ENCODE data around the gene EPHB2. TPM values are rescaled to one million over a fixed set of nuclear protein-coding genes. Genes with fewer than 3 reads are reported as not detected.

Gene EPHB2
- total and polyA plus RNA-seq, 2 of the 4 experiments (the other 2 are of a cell fraction) = 52.3 to 58.8 TPM

GRCh38 chr1:22787636-22788035 lies 77.0 kb downstream of the EPHB2 start:
- Histone ChIP-seq H3K27me3 (ENCODE audit: control insufficient read depth, insufficient read depth, low read length) (no peaks in the 10 kb centered on the region), H3K36me3 (ENCODE audit: control insufficient read depth, insufficient read depth, low read length) (peaks cover 16% of the 10 kb centered on the region), H2BK15ac (ENCODE audit: low read depth, low read length) (no peak overlapping the region), H4K20me1 (ENCODE audit: insufficient read depth, low read length) (peaks cover 40% of the 10 kb centered on the region), H3K4ac (ENCODE audit: low read depth, low read length) (no peak overlapping the region), H2BK20ac (ENCODE audit: low read depth, low read length) (no peak overlapping the region), H3K27ac (ENCODE audit: insufficient read depth, low read length) (no peak overlapping the region), H2AK9ac (replicated peaks; ENCODE audit: low read depth, low read length, poor library complexity) (no peak overlapping the region), H3K23ac (ENCODE audit: low read depth, low read length) (no peak overlapping the region), H3K9me3 (ENCODE audit: control insufficient read depth, insufficient read depth, low read length) (no peaks in the 10 kb centered on the region), H3K9ac (ENCODE audit: low read depth, low read length) (no peak overlapping the region), H3K4me2 (ENCODE audit: low read depth, low read length) (no peak overlapping the region), H3K79me1 (ENCODE audit: low read depth in 1 of 2, low read length in 2 of 2) (peaks cover 14 to 63% of the 10 kb centered on the region in 2 experiments; a peak in 3 of 4 replicates), H2AK5ac (ENCODE audit: low read depth, low read length) (no peak overlapping the region), H3K14ac (replicated peaks; ENCODE audit: low read depth, low read length) (no peak overlapping the region), H2AFZ (replicated peaks; ENCODE audit: low read length, poor library complexity) (no peak overlapping the region), H4K91ac (ENCODE audit: insufficient read depth, low read depth, low read length) (no peak overlapping the region), H2BK120ac (ENCODE audit: low read depth, low read length) (no peak overlapping the region), H3K4me1 (ENCODE audit: control insufficient read depth, insufficient read depth, low read length) (peaks cover 4% of the 10 kb centered on the region), H4K8ac (ENCODE audit: low read depth in 2 of 2, low read length in 2 of 2) (no peak overlapping the region), H3K9me1 (ENCODE audit: insufficient read depth, low read length) (peaks cover 13% of the 10 kb centered on the region), H4K5ac (ENCODE audit: low read depth, low read length) (no peak overlapping the region), H3K56ac (ENCODE audit: extremely low read depth, insufficient read depth, low read length) (no peak overlapping the region), H3K18ac (ENCODE audit: low read depth, low read length) (no peak overlapping the region), H2BK5ac (ENCODE audit: low read depth, low read length, poor library complexity, severe bottlenecking) (no peak overlapping the region), H3K4me3 (ENCODE audit: insufficient read depth, low read depth, low read length) (no peak overlapping the region)
- BruUV-seq (replicated peaks) = no TSS peak
- intact Hi-C loops (cut with micrococcal nuclease) = no loop called here
- dilution Hi-C loops (cut with HindIII; ENCODE audit: low sequenced_read_pairs, unreplicated experiment) = no loop called here
- in situ Hi-C loops (cut with MboI; ENCODE audit: low sequenced_read_pairs) = no loop called here
- DNase-seq (no peak), ATAC-seq (ENCODE audit: low read depth) (no peak)
- no CpG with 5 or more reads among the region's 2 CpGs for WGBS, 2 experiments (ENCODE audit: extremely low coverage in 2 of 2, insufficient read length in 1 of 2)
- ChIA-PET CTCF (no interaction called here), POLR2A (ENCODE audit: unreplicated experiment) (no interaction called here)
- no peak for TF ChIP-seq CHD1 (IDR thresholded peaks at IDR 0.05; ENCODE audit: low read depth, low read length)
- TF ChIP-seq MAZ (IDR thresholded peaks at IDR 0.05; ENCODE audit: borderline replicate concordance, low read depth, low read length) = no peak
- no peak for TF ChIP-seq RAD21 (IDR thresholded peaks at IDR 0.05; ENCODE audit: low read length)
- no peak for TF ChIP-seq BHLHE40 (IDR thresholded peaks at IDR 0.05; ENCODE audit: low read depth, low read length)

Data from IMR-90 (cell line).